Central memory CD8-positive, alpha-beta T cell (primary cell): Measurements from ENCODE around the gene DTNBP1.

Source experiments
- ATAC-seq: fragments of 150-1000 bp; cut with Tn5 transposase; replicated peaks from 2 replicates; pipeline ENCODE4 v1.10.0; 2022; ENCODE audit warnings: mild to moderate bottlenecking, moderate FRiP score, moderate number of reproducible peaks; ENCODE audit not compliant: poor library complexity, severe bottlenecking; ENCODE audit errors: extremely low read depth
- DNase-seq, 2 donors: peaks; one replicate each; pipeline ENCODE4 v3.0.0; 2021; ENCODE audit warnings: low spot score in 2 of 2
- H3K27ac Mint-ChIP-seq: one replicate; pipeline ENCODE4 v1.8.0; 2022; ENCODE audit warnings: low read depth, mild to moderate bottlenecking, moderate library complexity, mixed read lengths
- H3K27me3 Mint-ChIP-seq: one replicate; pipeline ENCODE4 v1.8.0; 2022; ENCODE audit warnings: mixed read lengths
- H3K36me3 Mint-ChIP-seq: one replicate; pipeline ENCODE4 v1.8.0; 2022; ENCODE audit warnings: mild to moderate bottlenecking, moderate library complexity, mixed read lengths; ENCODE audit not compliant: insufficient read depth
- H3K4me1 Mint-ChIP-seq: one replicate; pipeline ENCODE4 v1.8.0; 2022; ENCODE audit warnings: mixed read lengths
- H3K4me3 Mint-ChIP-seq: one replicate; pipeline ENCODE4 v1.8.0; 2022; ENCODE audit warnings: mild to moderate bottlenecking, moderate library complexity, mixed read lengths
- H3K9me3 Mint-ChIP-seq: one replicate; pipeline ENCODE4 v1.8.0; 2022; ENCODE audit warnings: mixed read lengths

DTNBP1 gene

DNA sequence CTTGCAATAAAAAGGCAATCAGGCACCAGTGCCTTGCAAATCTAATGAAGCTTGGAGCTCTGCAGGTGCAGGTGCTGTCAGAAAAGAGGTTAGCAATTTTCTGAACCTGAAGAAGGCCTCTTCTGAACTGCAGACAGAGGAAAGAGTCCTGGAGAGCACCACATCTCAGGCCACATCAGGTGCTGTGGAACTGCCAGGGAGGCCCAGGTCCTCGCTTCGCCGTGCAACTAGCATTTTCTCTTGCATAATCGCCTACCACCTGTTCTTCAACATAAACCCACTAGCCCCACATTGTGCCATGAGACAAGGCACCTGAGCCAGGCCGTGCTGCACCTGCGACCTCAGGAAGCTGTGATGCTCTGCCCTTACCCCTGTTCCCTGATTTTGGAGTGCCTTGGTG lies 187.6 kb downstream of the DTNBP1 start:
- peaks cover 36% of the 10 kb centered on the region for H3K4me1 Mint-ChIP-seq
- no peak overlapping the region for H3K4me3 Mint-ChIP-seq
- peak overlapping the region; percentile 29 for H3K27ac Mint-ChIP-seq
- DNase-seq (no peak), ATAC-seq (no peak)
- H3K27me3 Mint-ChIP-seq: no peaks in the 10 kb centered on the region
- H3K9me3 Mint-ChIP-seq: no peaks in the 10 kb centered on the region
- peaks cover 9% of the 10 kb centered on the region for H3K36me3 Mint-ChIP-seq

DNA sequence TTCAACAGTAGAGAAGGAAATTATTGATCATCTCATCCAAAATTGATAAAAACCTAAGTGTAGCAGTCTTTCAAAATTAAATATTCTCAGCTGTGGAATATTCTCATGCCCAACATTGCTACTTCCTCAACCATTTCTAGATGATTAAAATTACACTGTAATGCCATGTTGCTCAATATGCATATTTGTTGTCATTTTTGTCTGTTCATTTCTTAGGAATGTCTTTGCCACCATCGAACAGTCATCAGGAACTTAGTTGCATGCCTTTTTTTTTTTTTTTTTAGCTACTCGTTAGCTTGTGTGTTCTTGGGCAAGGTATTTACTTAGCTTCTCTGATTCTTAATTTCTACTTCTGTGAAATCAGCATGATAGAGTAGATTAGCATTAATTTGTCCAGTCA lies 188.6 kb downstream of the DTNBP1 start:
- Mint-ChIP-seq H3K27ac (no peak overlapping the region), H3K4me3 (no peak overlapping the region), H3K4me1 (peaks cover 25% of the 10 kb centered on the region), H3K36me3 (peaks cover 9% of the 10 kb centered on the region), H3K9me3 (no peaks in the 10 kb centered on the region), H3K27me3 (no peaks in the 10 kb centered on the region)
- DNase-seq: no peak
- no peak for ATAC-seq

DNA sequence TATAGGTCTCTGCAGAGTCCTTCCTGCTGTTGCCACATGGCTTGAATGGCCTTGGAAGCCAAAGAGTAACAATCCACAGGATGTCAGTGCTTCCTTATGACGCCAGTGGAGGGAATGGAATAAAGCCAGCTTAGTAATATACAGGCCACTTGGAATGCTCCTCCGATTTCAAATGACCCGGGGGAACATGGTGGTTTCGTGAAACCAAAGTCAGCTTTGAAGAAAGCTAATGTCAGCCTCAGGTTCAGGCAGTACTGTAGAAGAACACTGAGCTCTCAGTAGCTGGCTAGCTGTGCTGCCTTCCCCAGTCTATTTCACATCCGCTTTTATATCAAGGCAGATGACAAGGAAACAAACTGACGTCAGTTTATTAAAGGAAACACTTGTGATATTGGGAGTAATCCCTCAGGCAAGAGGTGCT lies 189.1 kb downstream of the DTNBP1 start:
- H3K36me3 Mint-ChIP-seq: peaks cover 9% of the 10 kb centered on the region
- ATAC-seq (no peak), DNase-seq (no peak)
- H3K4me1 Mint-ChIP-seq: peaks cover 21% of the 10 kb centered on the region
- H3K9me3 Mint-ChIP-seq: no peaks in the 10 kb centered on the region
- no peak overlapping the region for H3K27ac Mint-ChIP-seq
- H3K4me3 Mint-ChIP-seq: no peak overlapping the region
- no peaks in the 10 kb centered on the region for H3K27me3 Mint-ChIP-seq

DNA sequence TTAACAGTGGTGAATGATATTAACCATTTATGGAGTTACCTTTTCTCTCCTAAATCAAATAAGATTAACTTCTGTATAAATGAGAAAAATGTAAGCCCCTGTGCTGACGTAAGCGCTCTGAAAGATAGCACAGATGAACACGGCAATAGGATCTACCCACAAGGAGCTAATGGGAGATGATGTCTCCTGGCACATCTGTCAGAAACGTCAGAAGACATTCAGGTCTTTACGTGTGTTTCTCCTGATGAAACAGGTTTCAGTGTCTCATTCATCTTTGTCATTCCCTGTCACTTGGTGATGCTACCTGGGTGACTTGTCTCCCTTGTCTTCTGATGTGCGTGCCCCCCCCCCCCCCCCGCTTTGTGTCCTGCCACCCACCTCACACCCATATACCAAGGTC lies 189.7 kb downstream of the DTNBP1 start:
- H3K27ac Mint-ChIP-seq: no peak overlapping the region
- DNase-seq (no peak), ATAC-seq (no peak)
- H3K4me3 Mint-ChIP-seq: no peak overlapping the region
- H3K36me3 Mint-ChIP-seq: peaks cover 14% of the 10 kb centered on the region
- peaks cover 21% of the 10 kb centered on the region for H3K4me1 Mint-ChIP-seq
- H3K27me3 Mint-ChIP-seq: no peaks in the 10 kb centered on the region
- no peaks in the 10 kb centered on the region for H3K9me3 Mint-ChIP-seq
